Subcutaneous abdominal adipose tissue (tissue), 5 donors: ENCODE measurements around the gene ZNF765.
A peak's percentile ranks its signal among the peaks of the same experiment; 100 is the strongest.
"Not testable (repeated sequence)": the region's sequence is repeated elsewhere in the genome, so short reads cannot be mapped to it uniquely, and the experiment has no call there.

Source experiments
- H3K27ac ChIP-seq: one replicate; pipeline ENCODE4 v1.7.0; 2013; ENCODE audit warnings: low read depth, mild to moderate bottlenecking, inconsistent platforms, low read length, moderate library complexity
- H3K27me3 ChIP-seq, 5 donors: one replicate each; pipeline ENCODE4 v1.7.0; 2013; ENCODE audit warnings: low read length in 5 of 5, inconsistent platforms in 1 of 5; ENCODE audit not compliant: control insufficient read depth in 5 of 5, insufficient read depth in 4 of 5
- H3K36me3 ChIP-seq, 5 donors: one replicate each; pipeline ENCODE4 v1.7.0; 2013; ENCODE audit warnings: low read length in 5 of 5; ENCODE audit not compliant: control insufficient read depth in 5 of 5, insufficient read depth in 5 of 5
- H3K4me1 ChIP-seq, 5 donors: one replicate each; pipeline ENCODE4 v1.7.0; 2013; ENCODE audit warnings: low read length in 5 of 5, mild to moderate bottlenecking in 3 of 5, moderate library complexity in 1 of 5; ENCODE audit not compliant: control insufficient read depth in 5 of 5, insufficient read depth in 5 of 5
- H3K4me3 ChIP-seq, 5 donors: one replicate each; pipeline ENCODE4 v1.7.0; 2013; ENCODE audit warnings: low read length in 5 of 5, low read depth in 1 of 5
- H3K9ac ChIP-seq, 5 donors: one replicate each; pipeline ENCODE4 v1.7.0; 2013; ENCODE audit warnings: low read length in 5 of 5, mild to moderate bottlenecking in 4 of 5, moderate library complexity in 3 of 5
- H3K9me3 ChIP-seq, 5 donors: one replicate each; pipeline ENCODE4 v1.7.0; 2013; ENCODE audit warnings: low read length in 5 of 5; ENCODE audit not compliant: control insufficient read depth in 5 of 5
- donor health status: healthy.
- donor health status: healthy.
- donor health status: healthy.
- donor health status: healthy.
- donor health status: healthy.

ZNF765 gene

DNA sequence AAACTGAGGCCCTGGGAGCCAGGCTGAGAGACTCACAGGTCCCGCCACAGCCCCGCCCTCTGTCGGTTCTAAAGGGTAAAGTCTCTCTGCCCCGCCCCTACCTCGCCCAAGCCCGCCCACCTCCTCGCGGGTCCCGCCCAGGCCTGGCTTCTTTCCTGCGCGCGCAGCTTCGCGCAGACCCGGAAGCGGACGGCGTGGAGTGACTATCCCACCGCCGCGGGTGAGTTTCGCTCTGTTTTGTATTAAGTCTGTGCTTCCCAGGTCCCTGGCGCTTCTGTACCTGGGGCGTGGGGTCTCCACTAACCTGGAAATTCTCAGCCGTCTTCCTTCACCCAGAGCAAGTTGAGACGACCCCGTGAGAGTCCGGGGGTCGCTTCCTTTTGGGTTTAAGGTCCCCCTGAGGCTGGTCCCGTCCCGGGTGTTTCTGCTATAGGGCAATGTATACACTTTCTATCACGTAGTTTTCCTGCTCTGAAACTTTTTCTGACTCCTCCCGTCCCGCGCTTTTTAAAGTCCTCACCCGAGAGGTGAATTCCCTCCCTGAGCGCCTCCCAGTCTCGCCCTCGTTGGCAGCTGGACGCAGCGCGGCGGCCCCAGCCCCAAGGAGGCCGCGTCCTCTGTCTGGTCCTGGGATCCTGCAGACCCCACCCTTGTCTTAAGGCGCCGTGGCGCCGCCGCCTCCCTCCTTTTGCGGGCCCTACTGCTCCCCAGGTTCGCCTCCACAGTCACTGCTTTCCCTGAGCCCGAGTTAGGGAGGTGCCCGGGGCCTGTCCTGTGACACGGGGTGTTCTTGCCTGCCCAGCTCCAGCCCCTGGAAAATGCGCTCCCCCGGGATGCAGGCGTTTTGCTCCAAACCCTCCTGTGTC, at the start of gene ZNF765:
Gene ZNF765 (plus strand): TSS at position 176 of the 866 bp plus-strand sequence. CDS start 2,867 bp downstream, outside the sequence.
- H3K36me3 ChIP-seq, result peaks cover 4 to 17% (median 7%) of the 10 kb centered on the region in 5 donors
- H3K27me3 ChIP-seq, result no peaks in the 10 kb centered on the region
- H3K9ac ChIP-seq, result peak within 1 kb of the TSS; percentile 71 to 94 (median 92)
- no peaks in the 10 kb centered on the region for H3K9me3 ChIP-seq
- H3K4me1 ChIP-seq, result peaks cover 4 to 23% (median 18%) of the 10 kb centered on the region in 5 donors
- peak within 1 kb of the TSS; percentile 85 to 92 (median 87) for H3K4me3 ChIP-seq
- H3K27ac ChIP-seq, result peak within 1 kb of the TSS; percentile 74

DNA sequence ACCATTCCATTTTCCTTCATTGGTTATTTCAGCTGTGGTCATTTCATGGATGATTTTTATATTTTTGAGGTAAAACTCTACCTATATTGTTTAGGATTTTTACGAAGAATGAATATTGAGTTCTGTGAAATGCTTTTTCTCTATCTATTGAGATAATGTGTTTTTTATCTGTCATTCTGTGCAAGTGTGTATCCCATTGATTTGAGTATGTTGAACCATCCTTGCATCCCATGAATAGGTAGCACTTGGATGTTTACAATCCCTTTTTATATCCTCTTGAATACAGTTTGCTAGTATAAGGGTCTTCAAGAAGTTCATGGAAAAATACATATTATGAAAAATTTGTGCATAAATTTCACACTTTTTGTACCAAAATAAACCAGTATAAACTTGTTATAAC, 39.2 kb upstream of the ZNF765 start:
- no peaks in the 10 kb centered on the region for H3K27me3 ChIP-seq
- H3K9ac ChIP-seq, result no peak overlapping the region
- no peak overlapping the region for H3K27ac ChIP-seq
- H3K4me3 ChIP-seq, result peak overlapping the region in 2 of 5 donors; percentile 20 to 22
- H3K4me1 ChIP-seq, result no peaks in the 10 kb centered on the region
- H3K36me3 ChIP-seq, result peaks cover 10 to 33% (median 11%) of the 10 kb centered on the region in 5 donors
- peaks cover 45 to 71% (median 58%) of the 10 kb centered on the region in 5 donors for H3K9me3 ChIP-seq

DNA sequence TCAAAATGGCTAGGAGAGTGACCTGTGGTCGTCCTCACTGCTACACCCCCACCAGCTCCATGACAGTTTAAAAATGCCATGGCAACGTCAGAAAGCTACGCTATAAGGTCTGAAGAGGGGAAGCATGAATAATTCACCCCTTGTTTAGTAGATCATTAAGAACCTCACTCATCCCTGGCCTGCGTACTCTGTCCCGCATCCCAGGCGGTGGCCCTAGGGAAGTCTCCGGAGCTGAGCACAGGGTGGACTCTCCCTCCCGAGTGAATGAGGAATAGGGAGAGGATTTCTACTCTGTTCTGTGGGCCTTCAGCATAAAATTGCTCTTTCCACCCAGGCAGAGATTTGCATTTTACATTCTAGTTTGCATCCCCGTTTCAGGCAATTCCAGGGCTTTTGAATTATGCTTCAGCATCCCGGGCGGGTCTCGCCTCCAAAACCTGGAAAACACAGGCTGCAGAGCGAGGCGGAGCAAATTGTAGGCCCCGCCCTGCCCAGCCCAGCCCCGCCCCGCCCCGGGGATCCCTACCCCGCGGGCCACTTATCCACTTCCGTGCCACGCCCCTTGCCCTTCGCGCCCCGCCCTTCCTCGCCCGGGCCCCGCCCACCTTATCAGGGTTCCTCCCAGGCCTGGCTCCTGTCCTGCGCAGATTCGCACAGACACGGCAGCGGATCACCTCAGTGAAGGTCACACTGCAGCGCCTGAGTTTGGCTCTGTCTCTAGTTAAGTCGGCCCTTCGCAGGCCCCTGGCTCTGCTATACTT, 36.9 kb upstream of the ZNF765 start:
- H3K27me3 ChIP-seq, result no peaks in the 10 kb centered on the region
- H3K9me3 ChIP-seq, result peaks cover 24 to 49% (median 36%) of the 10 kb centered on the region in 5 donors
- H3K9ac ChIP-seq, result no peak overlapping the region
- H3K4me1 ChIP-seq, result no peaks in the 10 kb centered on the region
- peak overlapping the region in 1 of 5 donors; percentile 14 for H3K4me3 ChIP-seq
- peaks cover 0 to 11% (median 0%) of the 10 kb centered on the region in 5 donors for H3K36me3 ChIP-seq
- no peak overlapping the region for H3K27ac ChIP-seq

DNA sequence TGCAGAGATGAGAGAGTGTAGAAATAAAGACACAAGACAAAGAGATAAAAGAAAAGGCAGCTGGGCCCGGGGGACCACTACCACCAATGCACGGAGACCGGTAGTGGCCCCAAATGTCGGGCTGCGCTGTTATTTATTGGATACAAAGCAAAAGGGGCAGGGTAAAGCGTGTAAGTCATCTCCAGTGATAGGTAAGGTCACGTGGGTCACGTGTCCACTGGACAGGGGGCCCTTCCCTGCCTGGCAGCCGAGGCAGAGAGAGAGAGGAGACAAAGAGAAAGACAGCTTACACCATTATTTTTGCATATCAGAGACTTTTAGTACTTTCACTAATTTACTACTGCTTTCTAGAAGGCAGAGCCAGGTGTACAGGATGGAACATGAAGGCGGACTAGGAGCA, 34.9 kb upstream of the ZNF765 start:
- peaks cover 11 to 29% (median 21%) of the 10 kb centered on the region in 5 donors for H3K9me3 ChIP-seq
- not testable (repeated sequence) for H3K4me1 ChIP-seq

DNA sequence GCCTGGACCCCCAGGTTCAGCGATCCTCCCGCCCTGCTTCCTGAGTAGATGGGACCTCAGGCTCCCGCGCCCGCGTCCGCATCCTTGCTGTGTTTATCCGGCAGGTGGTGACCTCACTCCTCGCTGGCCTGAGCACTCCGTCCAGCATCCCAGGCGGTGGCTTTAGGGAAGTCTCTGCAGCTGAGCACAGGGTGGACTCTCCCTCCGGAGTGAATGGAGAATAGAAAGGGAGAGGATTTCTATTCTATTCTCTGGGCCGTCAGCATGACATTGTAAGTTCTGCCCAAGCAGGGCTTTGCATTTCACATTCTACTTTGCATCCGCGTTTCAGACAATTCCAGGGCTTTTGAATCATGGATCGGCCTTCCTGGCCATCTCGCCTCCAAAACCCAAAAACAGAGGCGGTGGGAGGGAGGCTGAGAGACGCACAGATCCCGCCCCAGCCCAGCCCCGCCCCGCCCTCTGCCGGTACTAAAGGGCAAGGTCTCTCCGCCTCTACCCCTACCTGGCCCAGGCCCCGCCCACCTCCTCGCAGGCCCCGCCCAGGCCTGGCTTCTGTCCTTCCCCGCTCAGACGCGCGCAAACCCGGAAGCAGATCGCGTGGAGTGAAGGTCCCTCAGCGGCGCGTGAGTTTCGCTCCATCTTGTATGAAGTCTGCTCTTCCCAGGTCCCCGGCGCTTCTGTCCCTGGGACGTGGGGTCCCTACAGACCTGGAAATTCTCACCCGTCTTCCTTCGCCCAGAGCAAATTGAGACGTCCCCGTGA, 29.6 kb upstream of the ZNF765 start, which contains the start of gene ZNF525:
Gene ZNF525 (plus strand): TSS at position 572 of the 765 bp plus-strand sequence. CDS start 6,577 bp downstream, outside the sequence.
- H3K27ac ChIP-seq, result peak within 1 kb of the TSS; percentile 10
- H3K9ac ChIP-seq, result peak within 1 kb of the TSS in 4 of 5 donors; percentile 53 to 76 (median 70)

More for the DNA sequence above, 34.9 kb upstream of the ZNF765 start:
- not testable (repeated sequence) for H3K9ac ChIP-seq, H3K27me3 ChIP-seq, H3K27ac ChIP-seq, H3K36me3 ChIP-seq, H3K4me3 ChIP-seq

DNA sequence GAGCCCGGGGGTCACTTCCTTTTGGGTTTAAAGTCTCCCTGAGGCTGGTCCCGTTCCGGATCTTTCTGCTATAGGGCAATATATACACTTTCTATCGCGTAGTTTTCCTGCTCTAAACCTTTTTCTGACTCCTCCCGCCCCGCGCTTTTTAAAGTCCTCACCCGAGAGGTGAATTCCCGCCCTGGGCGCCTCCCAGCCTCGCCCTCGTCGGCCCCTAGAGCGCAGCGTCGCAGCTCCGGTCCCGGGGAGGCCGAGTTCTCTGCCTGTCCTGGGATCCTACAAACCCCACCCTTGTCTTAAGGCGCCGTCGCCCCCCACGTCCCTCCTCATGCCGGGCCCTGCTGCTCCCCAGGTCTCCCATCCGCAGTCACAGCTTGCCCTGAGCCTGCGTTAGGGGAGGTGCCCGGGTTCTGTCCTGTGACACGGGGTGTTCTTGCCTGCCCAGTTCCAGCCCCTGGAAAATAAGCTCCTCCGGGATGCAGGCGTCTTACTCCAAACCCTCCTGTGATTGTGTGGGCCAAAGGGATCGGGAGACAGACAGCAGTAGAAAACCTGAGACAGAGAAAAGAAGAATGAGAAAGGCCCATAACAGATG, 29.0 kb upstream of the ZNF765 start:
- Histone ChIP-seq H3K4me3 (peak overlapping the region; percentile 78 to 91 (median 84)), H3K27ac (peak overlapping the region; percentile 10), H3K4me1 (peaks cover 0 to 14% (median 10%) of the 10 kb centered on the region in 5 donors), H3K9me3 (no peaks in the 10 kb centered on the region), H3K27me3 (no peaks in the 10 kb centered on the region), H3K9ac (peak overlapping the region in 4 of 5 donors; percentile 53 to 76 (median 70)), H3K36me3 (no peaks in the 10 kb centered on the region)

More for the DNA sequence above, 29.6 kb upstream of the ZNF765 start, which contains the start of gene ZNF525:
- no peaks in the 10 kb centered on the region for H3K36me3 ChIP-seq
- no peaks in the 10 kb centered on the region for H3K27me3 ChIP-seq
- no peaks in the 10 kb centered on the region for H3K9me3 ChIP-seq
- H3K4me3 ChIP-seq, result peak within 1 kb of the TSS; percentile 78 to 91 (median 84)
- H3K4me1 ChIP-seq, result peaks cover 0 to 14% (median 10%) of the 10 kb centered on the region in 5 donors

DNA sequence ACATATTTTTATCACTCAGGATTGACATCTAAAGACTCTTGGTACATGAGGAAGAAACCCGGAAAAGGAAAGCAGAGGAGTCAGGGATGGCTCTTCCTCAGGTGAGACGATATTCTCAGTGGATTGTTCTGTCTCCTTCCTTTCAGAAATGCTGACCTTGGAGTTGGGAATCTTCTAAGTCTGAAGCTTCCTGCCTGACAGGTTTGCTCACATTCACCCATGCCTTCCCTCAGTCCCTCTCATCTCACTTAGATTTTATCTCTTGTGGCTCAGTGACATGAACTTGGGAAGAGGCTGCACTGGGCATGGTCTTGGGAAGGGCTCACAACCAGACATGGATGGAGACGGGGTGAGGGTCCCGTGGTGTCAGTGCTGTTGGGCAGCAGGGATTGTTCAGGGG, 22.8 kb upstream of the ZNF765 start:
- no peak overlapping the region for H3K4me3 ChIP-seq
- H3K27me3 ChIP-seq, result no peaks in the 10 kb centered on the region
- no peaks in the 10 kb centered on the region for H3K9me3 ChIP-seq
- no peak overlapping the region for H3K27ac ChIP-seq
- H3K36me3 ChIP-seq, result peaks cover 2 to 28% (median 15%) of the 10 kb centered on the region in 5 donors
- H3K4me1 ChIP-seq, result no peaks in the 10 kb centered on the region
- H3K9ac ChIP-seq, result no peak overlapping the region

DNA sequence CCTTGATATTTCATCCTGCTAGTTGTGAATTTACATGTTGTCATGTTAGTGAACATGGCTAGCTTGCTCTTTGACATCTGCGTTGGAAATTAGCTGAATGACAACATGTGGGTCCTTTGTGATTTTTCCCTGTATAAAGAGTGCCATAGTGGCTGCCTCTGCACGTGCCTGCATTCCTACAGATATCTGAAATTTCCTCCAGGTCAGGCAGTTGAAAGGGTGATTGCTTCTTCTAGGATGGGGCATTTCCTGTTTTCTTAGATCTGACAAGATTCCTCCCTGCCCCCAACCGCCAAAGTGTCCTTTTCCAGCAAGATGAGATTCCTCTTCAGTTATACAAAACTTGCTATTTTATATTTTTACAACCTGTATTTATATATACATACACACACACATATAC, 20.7 kb upstream of the ZNF765 start:
- H3K27me3 ChIP-seq, result no peaks in the 10 kb centered on the region

DNA sequence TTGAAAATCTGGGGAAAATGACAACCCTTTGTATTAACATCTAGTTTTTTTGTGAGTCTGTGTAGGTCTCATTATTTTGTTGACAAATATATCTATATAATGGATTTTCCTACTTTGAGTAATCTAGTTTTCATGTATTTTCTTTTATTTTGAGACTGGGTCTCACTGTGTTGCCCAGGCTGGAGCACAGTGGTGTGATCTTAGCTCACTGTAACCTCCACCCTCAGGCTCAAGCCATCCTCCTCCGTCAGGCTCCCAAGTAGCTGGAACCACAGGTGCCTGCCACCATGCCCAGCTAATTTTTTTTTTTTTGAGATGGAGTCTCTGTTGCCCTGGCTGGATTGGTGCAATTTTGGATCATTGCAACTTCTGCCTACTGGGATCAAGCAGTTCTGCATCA, 20.2 kb upstream of the ZNF765 start:
- Histone ChIP-seq H3K4me3 (no peak overlapping the region), H3K9ac (no peak overlapping the region), H3K27me3 (no peaks in the 10 kb centered on the region), H3K4me1 (no peaks in the 10 kb centered on the region), H3K27ac (no peak overlapping the region), H3K9me3 (no peaks in the 10 kb centered on the region), H3K36me3 (peaks cover 3 to 48% (median 20%) of the 10 kb centered on the region in 5 donors)

More for the DNA sequence above, 20.7 kb upstream of the ZNF765 start:
- Histone ChIP-seq H3K4me3 (no peak overlapping the region), H3K27ac (no peak overlapping the region), H3K36me3 (peaks cover 3 to 44% (median 20%) of the 10 kb centered on the region in 5 donors), H3K4me1 (no peaks in the 10 kb centered on the region), H3K9me3 (no peaks in the 10 kb centered on the region), H3K9ac (no peak overlapping the region)
